Liver (tissue), 3 donors: ENCODE results near the gene CD79A.

ENCODE experiments used
- CTCF ChIP-seq: fragments of 150-350 bp; IDR thresholded peaks from 2 replicates; pipeline ENCODE4 v1.5.1; 2017; ENCODE audit warnings: improper control_type of control experiment, low read depth, low read length; ENCODE audit not compliant: missing input control
- EGR1 ChIP-seq, 2 donors: IDR thresholded peaks; 2 replicates each; pipeline ENCODE4 v1.6.1; 2016 to 2018; ENCODE audit warnings: antibody characterized with exemption in 2 of 2, low read depth in 2 of 2
- SP1 ChIP-seq: IDR thresholded peaks from 2 replicates; pipeline ENCODE4 v1.6.1; 2018; ENCODE audit warnings: antibody characterized with exemption, mild to moderate bottlenecking
- YY1 ChIP-seq: IDR thresholded peaks from 2 replicates; pipeline ENCODE4 v1.6.1; 2016; ENCODE audit warnings: antibody characterized with exemption, mild to moderate bottlenecking
- TF ChIP-seq, protein P1 (sequence below): IDR thresholded peaks from 2 replicates; pipeline ENCODE4 v1.6.1; 2016; ENCODE audit warnings: antibody characterized with exemption, mild to moderate bottlenecking
- donor health status: healthy.
- donor health status: healthy.

DNA sequence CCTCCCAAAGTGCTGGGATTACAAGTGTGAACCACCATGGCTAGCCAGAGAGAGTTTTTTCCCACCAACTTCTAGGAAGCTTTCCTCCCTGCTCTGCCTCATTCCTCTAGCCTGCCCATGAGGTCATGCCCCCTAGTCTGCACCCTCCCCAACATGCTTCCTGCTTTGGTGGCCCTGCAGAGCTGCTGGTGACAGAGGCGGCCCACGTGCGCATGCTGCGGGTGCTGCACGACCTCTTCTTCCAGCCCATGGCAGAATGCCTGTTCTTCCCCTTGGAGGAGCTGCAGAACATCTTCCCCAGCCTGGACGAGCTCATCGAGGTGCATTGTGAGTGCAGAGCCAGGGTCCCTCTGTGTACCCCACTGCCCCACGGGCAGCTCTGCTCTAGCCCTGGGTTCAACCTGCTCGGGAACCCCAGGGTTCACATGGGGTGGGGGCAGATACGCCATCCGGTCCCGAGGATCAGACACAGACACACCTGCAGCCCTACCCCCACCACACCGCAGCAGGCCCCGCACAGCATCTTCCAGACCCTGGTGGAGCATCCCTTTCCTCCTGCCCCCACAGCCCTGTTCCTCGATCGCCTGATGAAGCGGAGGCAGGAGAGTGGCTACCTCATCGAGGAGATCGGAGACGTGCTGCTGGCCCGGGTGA lies 24.8 kb downstream of the CD79A start:
- TF ChIP-seq YY1 (no peak), CTCF (no peak), SP1 (no peak), EGR1 (IDR thresholded peaks at IDR 0.05; ENCODE audit: low read depth in 2 of 2) (no peak)
- TF ChIP-seq, protein P1, sequence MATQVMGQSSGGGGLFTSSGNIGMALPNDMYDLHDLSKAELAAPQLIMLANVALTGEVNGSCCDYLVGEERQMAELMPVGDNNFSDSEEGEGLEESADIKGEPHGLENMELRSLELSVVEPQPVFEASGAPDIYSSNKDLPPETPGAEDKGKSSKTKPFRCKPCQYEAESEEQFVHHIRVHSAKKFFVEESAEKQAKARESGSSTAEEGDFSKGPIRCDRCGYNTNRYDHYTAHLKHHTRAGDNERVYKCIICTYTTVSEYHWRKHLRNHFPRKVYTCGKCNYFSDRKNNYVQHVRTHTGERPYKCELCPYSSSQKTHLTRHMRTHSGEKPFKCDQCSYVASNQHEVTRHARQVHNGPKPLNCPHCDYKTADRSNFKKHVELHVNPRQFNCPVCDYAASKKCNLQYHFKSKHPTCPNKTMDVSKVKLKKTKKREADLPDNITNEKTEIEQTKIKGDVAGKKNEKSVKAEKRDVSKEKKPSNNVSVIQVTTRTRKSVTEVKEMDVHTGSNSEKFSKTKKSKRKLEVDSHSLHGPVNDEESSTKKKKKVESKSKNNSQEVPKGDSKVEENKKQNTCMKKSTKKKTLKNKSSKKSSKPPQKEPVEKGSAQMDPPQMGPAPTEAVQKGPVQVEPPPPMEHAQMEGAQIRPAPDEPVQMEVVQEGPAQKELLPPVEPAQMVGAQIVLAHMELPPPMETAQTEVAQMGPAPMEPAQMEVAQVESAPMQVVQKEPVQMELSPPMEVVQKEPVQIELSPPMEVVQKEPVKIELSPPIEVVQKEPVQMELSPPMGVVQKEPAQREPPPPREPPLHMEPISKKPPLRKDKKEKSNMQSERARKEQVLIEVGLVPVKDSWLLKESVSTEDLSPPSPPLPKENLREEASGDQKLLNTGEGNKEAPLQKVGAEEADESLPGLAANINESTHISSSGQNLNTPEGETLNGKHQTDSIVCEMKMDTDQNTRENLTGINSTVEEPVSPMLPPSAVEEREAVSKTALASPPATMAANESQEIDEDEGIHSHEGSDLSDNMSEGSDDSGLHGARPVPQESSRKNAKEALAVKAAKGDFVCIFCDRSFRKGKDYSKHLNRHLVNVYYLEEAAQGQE = no peak
